Stimulated activated CD4-positive, alpha-beta T cell treated with anti-CD3 and anti-CD28 coated beads, Interleukin-15, amount 100 ng/mL, for 48 hours (primary cell): ENCODE measurements around the gene MND1.

ENCODE experiments used
- DNase-seq, 2 donors: peaks; one replicate each; pipeline ENCODE4 v3.0.0-alpha.2; 2020; ENCODE audit warnings: low read depth in 2 of 2

The MND1 gene

DNA sequence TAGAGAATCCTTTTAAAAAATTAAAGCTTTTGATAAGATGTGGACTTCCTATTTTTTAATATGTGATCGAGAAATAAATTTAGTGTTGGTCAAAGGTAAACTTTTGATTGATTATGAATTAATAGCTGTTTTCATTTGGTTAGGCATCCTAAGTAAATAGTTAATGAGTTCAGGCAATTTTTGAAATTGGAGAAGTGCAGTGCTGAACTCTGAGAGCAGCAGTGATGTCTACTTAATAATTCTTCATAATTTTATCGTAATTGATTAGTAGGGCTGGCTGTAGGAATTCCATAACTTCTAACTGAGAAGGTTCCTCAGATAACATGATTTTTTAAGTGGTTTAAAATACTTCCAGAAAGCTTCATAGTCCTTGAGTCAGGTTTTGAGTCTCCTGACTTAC lies 1.5 kb downstream of the MND1 start:
- DNase-seq: no peak

- no peak for DNase-seq
Observed at GRCh38 chr4:153346563-153346962, 2.1 kb downstream of the MND1 start.

DNA sequence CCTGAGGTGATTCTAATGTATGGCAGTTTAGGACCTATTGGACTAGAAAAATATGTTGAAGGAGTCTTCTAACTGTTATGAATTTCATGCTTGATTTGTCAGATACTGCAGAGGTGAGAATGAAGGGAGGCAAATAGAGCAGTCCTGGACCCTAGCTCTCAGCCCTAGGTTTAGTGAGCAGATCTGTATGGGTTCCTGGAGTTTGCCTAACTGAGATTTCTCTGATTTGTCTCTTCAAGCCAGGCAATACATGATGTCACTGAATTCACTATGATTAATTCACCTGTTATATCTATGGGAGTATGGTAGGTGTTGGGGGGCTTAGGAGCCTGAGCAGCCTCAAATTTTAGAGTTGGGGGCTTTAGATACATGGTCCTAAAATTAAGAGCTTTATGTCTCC lies 2.6 kb downstream of the MND1 start:
- DNase-seq: no peak

DNA sequence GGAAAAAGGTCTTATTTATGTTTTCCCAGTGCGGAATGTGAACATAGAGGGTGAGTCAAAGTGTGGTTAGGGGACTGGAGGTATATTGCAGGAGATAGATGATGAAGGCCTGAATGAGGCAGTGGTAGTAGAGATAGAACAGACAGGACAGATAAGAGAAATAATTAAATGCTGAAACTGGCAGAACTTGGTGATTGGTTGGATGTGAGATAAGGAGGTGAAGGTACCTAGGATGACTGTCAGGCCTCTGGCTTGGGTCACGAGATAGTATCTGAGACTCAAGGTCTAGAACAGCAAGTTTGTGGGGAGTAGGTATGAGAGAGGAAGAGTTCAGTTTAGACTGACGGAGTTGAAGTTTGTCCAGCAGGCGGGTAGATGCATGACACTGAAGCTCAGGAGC lies 3.5 kb downstream of the MND1 start:
- no peak for DNase-seq

- DNase-seq: no peak
Observed at GRCh38 chr4:153349206-153349805, 4.8 kb downstream of the MND1 start.

- DNase-seq: no peak
Observed at GRCh38 chr4:153362184-153362583, 17.7 kb downstream of the MND1 start.

- no peak for DNase-seq
Observed at GRCh38 chr4:153364061-153364460, 19.6 kb downstream of the MND1 start.

GRCh38 chr4:153365003-153365402 lies 20.5 kb downstream of the MND1 start:
- no peak for DNase-seq

- no peak for DNase-seq
Observed at GRCh38 chr4:153366486-153366885, 22.0 kb downstream of the MND1 start.

GRCh38 chr4:153367092-153367491 lies 22.6 kb downstream of the MND1 start:
- DNase-seq: no peak

DNA sequence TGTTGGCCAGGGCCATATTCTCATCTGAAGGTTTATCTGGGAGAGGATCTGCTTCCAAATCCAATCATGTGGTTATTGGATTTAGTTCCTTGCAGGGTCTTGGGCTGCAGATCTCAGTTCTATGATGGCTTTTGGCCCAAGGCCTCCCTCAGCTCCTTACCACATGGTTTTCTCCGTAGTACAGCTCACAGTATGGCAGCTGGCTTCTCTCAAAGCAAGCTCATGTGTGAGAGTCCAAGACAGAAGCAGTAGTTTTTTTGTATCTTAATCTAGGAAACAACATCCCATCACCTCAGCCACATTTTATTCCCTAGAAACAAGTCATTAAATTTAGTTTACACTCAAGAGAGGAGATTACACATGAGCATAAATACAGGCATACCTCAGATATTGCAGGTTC lies 24.5 kb downstream of the MND1 start:
- DNase-seq: no peak

GRCh38 chr4:153371701-153372234 lies 27.3 kb downstream of the MND1 start:
- no peak for DNase-seq

DNA sequence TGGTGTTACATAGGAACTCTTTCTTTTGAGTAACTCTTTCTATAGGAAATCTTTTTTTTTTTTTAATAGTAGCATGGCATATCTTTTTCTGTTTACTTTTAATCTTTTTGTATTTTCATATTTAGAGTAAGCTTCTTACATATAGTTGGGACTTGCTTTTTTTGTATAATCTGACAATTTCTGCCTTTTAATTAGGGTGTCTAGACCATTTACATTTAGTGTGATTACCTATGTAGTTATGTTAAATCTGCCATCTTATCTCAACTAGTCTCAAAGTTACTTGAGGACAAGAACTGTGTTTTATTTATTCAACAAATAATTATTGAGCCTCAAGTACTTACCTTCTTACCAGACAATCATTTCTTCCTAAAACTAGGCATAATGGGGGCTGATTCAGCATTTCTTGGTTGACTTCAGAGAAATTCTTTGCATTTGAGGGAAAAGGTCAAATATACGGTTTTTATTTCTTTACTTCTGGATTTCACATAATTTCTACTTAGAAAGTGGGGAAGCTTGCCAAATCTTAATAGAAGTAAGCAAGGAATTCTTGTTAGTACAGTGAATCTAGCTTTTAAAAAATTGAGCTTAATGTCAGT lies 28.6 kb downstream of the MND1 start:
- no peak for DNase-seq

- no peak for DNase-seq
Observed at GRCh38 chr4:153374442-153374841, 30.0 kb downstream of the MND1 start.

DNA sequence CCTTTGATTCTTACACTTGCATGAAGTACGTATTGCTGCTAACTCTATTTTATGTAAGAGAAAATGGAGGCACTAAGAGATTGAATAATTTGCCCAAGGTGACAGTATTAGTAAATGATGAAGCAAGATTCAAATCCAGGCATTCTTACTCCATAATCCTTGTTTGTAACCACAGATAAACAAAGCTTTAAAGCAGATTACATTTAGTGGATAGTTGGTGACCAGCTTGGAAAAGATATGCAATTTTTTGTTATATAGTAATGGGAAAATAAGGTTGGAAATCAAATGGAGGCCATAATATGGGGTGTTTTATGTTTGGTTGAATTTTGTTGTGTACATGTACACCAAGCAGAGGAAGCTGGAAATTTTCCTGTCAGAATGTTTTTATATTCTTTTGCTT lies 30.8 kb downstream of the MND1 start:
- no peak for DNase-seq

DNA sequence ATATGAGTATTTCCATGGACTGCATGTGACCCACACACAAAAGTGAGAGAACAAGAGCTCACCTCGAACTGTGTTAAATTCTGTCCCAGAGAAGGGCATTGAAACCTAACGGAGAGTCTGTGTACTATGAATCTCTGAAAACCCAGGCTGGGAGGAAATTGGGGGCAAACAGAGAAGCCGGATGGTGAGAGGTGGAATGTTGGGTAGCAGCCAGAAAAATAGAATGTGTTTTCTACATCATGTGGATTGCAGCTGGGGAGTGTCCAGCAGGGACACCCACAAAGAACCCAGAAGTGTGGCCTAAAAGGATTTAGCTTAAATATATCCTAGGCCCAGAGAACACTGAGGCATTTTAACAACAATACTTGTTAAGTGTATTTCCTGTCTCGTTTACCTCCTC lies 38.6 kb downstream of the MND1 start:
- no peak for DNase-seq

- no peak for DNase-seq
Observed at GRCh38 chr4:153384160-153384559, 39.7 kb downstream of the MND1 start.

- DNase-seq: no peak
Observed at GRCh38 chr4:153385784-153386183, 41.3 kb downstream of the MND1 start.

DNA sequence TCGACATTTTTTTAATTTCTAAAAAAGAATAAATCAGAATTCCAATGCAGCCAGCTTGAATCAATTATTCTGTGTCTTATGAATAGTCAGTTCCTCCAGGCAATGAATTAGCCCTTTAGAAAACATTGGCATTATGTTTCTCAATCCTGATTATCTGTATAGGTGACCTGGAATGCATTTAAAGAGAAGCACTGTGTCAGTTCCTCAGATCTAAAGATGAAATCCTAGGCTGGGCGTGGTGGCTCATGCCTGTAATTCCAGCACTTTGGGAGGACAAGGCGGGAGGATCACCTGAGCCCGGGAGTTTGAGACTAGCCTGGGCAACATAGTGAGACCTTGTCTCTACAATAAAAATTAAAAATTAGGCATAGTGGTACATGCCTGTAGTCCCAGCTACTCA lies 43.5 kb downstream of the MND1 start:
- no peak for DNase-seq

GRCh38 chr4:153393397-153393796 lies 48.9 kb downstream of the MND1 start:
- no peak for DNase-seq

GRCh38 chr4:153394945-153395344 lies 50.5 kb downstream of the MND1 start:
- no peak for DNase-seq

DNA sequence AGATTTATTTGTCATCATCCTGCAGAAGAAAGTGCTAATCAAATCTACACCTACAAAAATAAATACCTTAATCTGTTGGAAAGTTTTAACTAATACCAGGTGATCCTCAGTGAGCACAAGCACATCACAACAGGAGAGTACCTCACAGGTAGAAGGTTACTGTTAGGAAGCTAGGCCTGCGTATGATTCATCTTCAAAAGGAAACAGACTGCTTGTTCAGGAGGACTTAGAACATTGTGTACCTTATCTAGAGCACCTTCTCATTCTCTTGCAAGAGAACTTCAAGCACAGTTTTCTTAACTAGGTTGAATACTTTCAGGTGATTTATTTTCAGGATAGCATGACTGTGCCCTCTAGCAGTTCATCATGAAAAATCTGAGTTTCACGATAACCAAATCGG lies 54.2 kb downstream of the MND1 start:
- DNase-seq: no peak

GRCh38 chr4:153399358-153399757 lies 54.9 kb downstream of the MND1 start:
- DNase-seq: no peak

DNA sequence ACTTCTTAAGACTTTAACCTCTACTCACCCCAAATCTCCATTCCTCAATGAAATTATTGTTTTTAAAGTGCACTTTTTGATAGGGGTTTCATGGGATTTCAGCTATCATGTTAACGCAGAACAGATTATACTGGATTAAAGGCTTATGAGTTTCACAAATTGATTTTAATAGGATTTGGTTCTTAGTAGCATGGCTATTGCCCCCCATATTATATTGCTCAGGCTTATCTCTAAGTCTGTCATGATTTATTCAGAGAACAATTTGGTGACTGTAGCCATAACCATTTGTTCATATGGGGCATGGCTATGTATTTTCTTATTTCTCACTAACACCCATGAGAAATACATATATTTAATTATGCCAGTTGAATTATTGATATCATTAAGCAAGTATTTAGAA lies 57.0 kb downstream of the MND1 start:
- no peak for DNase-seq
